Endothelial cell of umbilical vein (primary cell): ENCODE results near the gene GPR146. TPM values are rescaled to one million over a fixed set of nuclear protein-coding genes. Genes with fewer than 3 reads are reported as not detected.

Source experiments
- BruUV-seq: library from RNA; stranded (reverse); fragments of 400-500 nt; replicated peaks from 2 replicates; lab custom pipeline; 2021; lab: Mats Ljungman, UMichigan
- CTCF ChIA-PET: fragments of 300-600, 350-600 bp; sonication (Branson Sonifier 250); formaldehyde crosslinking; loops from one replicate; lab custom pipeline; 2021; ENCODE audit warnings: antibody characterized with exemption, inconsistent platforms; lab: Charles Lee
- POLR2A ChIA-PET: fragments of 300-600, 350-600 bp; sonication (Branson Sonifier 250); formaldehyde crosslinking; loops from one replicate; lab custom pipeline; 2021; ENCODE audit warnings: antibody characterized with exemption, inconsistent platforms; lab: Charles Lee
- DNase-seq: peaks from one replicate; pipeline ENCODE4 v3.0.0-alpha.2; 2011; ENCODE audit warnings: low read depth, low spot score
- FAIRE-seq: peaks from 2 replicates; lab custom pipeline; 2011; peaks lifted over from hg19 to GRCh38; lab: Jason Lieb, UNC
- H2AFZ ChIP-seq: 2 replicates; pipeline ENCODE4 v1.6.0; 2012; ENCODE audit warnings: low read depth, low read length, control low read depth, inconsistent platforms
- H3K27ac ChIP-seq: 2 replicates; pipeline ENCODE4 v1.5.1; 2011; ENCODE audit warnings: low read depth, mild to moderate bottlenecking, control low read depth, low read length, moderate library complexity; ENCODE audit not compliant: insufficient read depth
- H3K27me3 ChIP-seq, 2 experiments: 2 replicates each; pipeline versions ENCODE4 v1.6.0 to v1.6.1; 2011; ENCODE audit warnings: low read length in 2 of 2, mixed read lengths in 1 of 2; ENCODE audit not compliant: control insufficient read depth in 2 of 2, insufficient read depth in 2 of 2
- H3K36me3 ChIP-seq, 2 experiments: 2 replicates in 1 of 2; 3 replicates in 1 of 2; pipeline ENCODE4 v1.5.1; 2011; ENCODE audit warnings: low read length in 2 of 2, mild to moderate bottlenecking in 1 of 2, moderate library complexity in 1 of 2; ENCODE audit not compliant: control insufficient read depth in 2 of 2, insufficient read depth in 2 of 2; ENCODE audit errors: extremely low read depth in 1 of 2
- H3K4me1 ChIP-seq: 3 replicates; pipeline ENCODE4 v1.5.1; 2011; ENCODE audit warnings: mild to moderate bottlenecking, low read length; ENCODE audit not compliant: control insufficient read depth, insufficient read depth; ENCODE audit errors: extremely low read depth
- H3K4me2 ChIP-seq: 2 replicates; pipeline ENCODE4 v1.6.1; 2011; ENCODE audit warnings: low read length, control low read depth, mixed read lengths; ENCODE audit not compliant: insufficient read depth
- H3K4me3 ChIP-seq, 3 experiments: fragments of 200-600 bp in 1 of 3; sonication (generic), shearing (Covaris generic) in 1 of 3; replicated peaks in 1 of 3; 2 replicates each; pipeline ENCODE4 v1.5.1; 2011 to 2016; ENCODE audit warnings: control low read depth in 3 of 3, low read length in 3 of 3, mild to moderate bottlenecking in 2 of 3, inconsistent platforms in 1 of 3, low read depth in 1 of 3, moderate library complexity in 1 of 3; ENCODE audit not compliant: insufficient read depth in 1 of 3
- H3K79me2 ChIP-seq: 2 replicates; pipeline ENCODE4 v1.6.0; 2012; ENCODE audit warnings: low read length, inconsistent platforms; ENCODE audit not compliant: control insufficient read depth, insufficient read depth
- H3K9ac ChIP-seq: replicated peaks from 2 replicates; pipeline ENCODE3; 2011; ENCODE audit warnings: low read length, control low read depth; ENCODE audit not compliant: insufficient read depth; ENCODE audit errors: extremely low read depth
- H3K9me1 ChIP-seq: replicated peaks from 3 replicates; pipeline ENCODE4 v1.6.0; 2011; ENCODE audit warnings: mild to moderate bottlenecking, low read length; ENCODE audit not compliant: control insufficient read depth, insufficient read depth; ENCODE audit errors: extremely low read depth
- H3K9me3 ChIP-seq: replicated peaks from 2 replicates; pipeline ENCODE4 v1.5.1; 2012; ENCODE audit warnings: low read length, inconsistent platforms; ENCODE audit not compliant: control insufficient read depth, insufficient read depth
- H4K20me1 ChIP-seq: replicated peaks from 2 replicates; pipeline ENCODE3; 2011; ENCODE audit warnings: mild to moderate bottlenecking, low read length; ENCODE audit not compliant: control insufficient read depth, insufficient read depth; ENCODE audit errors: extremely low read depth
- EZH2 ChIP-seq: IDR thresholded peaks from 2 replicates; pipeline ENCODE4 v1.6.1; 2012; ENCODE audit warnings: borderline replicate concordance, low read depth, mild to moderate bottlenecking, moderate library complexity, low read length, inconsistent platforms; ENCODE audit not compliant: severe bottlenecking
- FOS ChIP-seq: IDR thresholded peaks from 2 replicates; pipeline ENCODE4 v1.6.1; 2011; ENCODE audit warnings: mild to moderate bottlenecking, low read length, moderate library complexity, borderline replicate concordance; ENCODE audit not compliant: insufficient read depth
- GATA2 ChIP-seq: IDR thresholded peaks from 2 replicates; pipeline ENCODE4 v1.7.0; 2011; ENCODE audit warnings: low read depth, mild to moderate bottlenecking, moderate library complexity, mixed read lengths, low read length; ENCODE audit not compliant: insufficient read length, insufficient read depth
- JUN ChIP-seq: IDR thresholded peaks from 2 replicates; pipeline ENCODE4 v1.6.1; 2011; ENCODE audit warnings: borderline replicate concordance, low read depth; ENCODE audit not compliant: insufficient read length, insufficient read depth
- MYC ChIP-seq: IDR thresholded peaks from one replicate; pipeline ENCODE4 v1.6.1; 2011; ENCODE audit warnings: mild to moderate bottlenecking, low read depth, low read length
- POLR2A ChIP-seq: IDR thresholded peaks from 2 replicates; pipeline ENCODE4 v1.6.1; 2012; ENCODE audit warnings: low read depth, mild to moderate bottlenecking, control low read depth, low read length
- dilution Hi-C: fragments of 300-500 bp; cut with MboI; formaldehyde crosslinking; loops from one replicate; pipeline ENCODE4 v1.15.0; 2019; ENCODE audit warnings: low sequenced_read_pairs; ENCODE audit not compliant: extremely low pct_ligation_motif_present
- intact Hi-C: fragments of 100-400 bp; cut with micrococcal nuclease; formaldehyde crosslinking; loops from one replicate; pipeline ENCODE4 v1.10.0; 2022
- polyA plus RNA-seq, 4 experiments: library from polyadenylated mRNA; depleted of rRNA in 3 of 4; stranded (reverse) in 3 of 4; unstranded in 1 of 4; fragments of >200 nt; gene quantifications; 2 replicates each; pipeline versions ENCODE4 v1.2.1 to v1.2.3, GENCODE V29; 2011 to 2012; ENCODE audit warnings: missing spikeins in 1 of 4
- total RNA-seq: library from RNA; stranded (reverse); gene quantifications from 2 replicates; pipeline ENCODE4 v1.2.3, GENCODE V29; 2021
- TF ChIP-seq, protein P1 (sequence below), 2 donors: IDR thresholded peaks; 1 replicate in 1 of 2; 2 replicates in 1 of 2; pipeline ENCODE4 v1.5.1; 2011; ENCODE audit warnings: low read length in 2 of 2, mild to moderate bottlenecking in 2 of 2, moderate library complexity in 2 of 2, control low read depth in 1 of 2, inconsistent platforms in 1 of 2, low read depth in 1 of 2; ENCODE audit not compliant: insufficient read depth in 1 of 2; ENCODE audit errors: extremely low read depth in 1 of 2
- TF ChIP-seq, protein P2 (sequence below): IDR thresholded peaks from 2 replicates; pipeline ENCODE4 v1.6.1; 2011; ENCODE audit not compliant: insufficient read depth, insufficient read length

GPR146 gene
- total and polyA plus RNA-seq, 2 donors (not counting 3 experiments of a cell fraction or from before 2014, with no cell fraction given), result 18.5 to 44.8 TPM

DNA sequence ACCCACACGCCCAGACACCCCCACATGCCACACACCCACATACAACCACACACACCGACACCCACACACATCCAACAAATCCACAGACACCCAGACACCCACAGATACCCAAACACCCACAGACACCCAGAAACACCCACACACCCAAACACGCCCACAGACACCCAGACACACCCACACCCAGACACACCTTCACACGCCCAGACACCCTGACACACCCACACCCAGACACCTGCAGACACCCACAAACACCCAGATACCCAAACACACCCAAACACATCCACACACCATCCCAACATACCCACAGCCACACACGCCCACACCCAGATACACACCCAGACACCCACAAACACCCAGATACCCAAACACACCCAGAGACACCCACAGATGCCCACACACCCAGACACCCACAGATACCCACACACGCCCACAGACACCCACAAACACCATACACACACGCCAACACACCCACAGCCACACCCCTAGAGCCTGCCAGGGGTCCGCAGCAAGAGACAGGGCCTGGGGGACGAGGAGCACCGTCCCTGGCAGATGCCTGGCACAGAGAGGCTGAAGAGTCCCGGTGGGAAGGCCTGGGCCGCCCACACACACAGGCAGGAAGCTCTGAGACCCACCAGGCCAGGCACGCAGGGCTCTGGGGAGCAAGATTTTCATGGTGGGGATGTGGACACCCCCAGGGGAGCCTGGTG, 32.9 kb upstream of the GPR146 start:
- H3K4me1 ChIP-seq, result no peaks in the 10 kb centered on the region
- intact Hi-C loops, result no loop called here
- H3K9ac ChIP-seq, result no peak overlapping the region
- FAIRE-seq, result no peak
- no peak overlapping the region for H3K4me3 ChIP-seq
- H3K9me1 ChIP-seq, result no peaks in the 10 kb centered on the region
- DNase-seq, result no peak
- peaks cover 0 to 7% of the 10 kb centered on the region in 2 experiments for H3K36me3 ChIP-seq
- BruUV-seq, result no TSS peak
- no peaks in the 10 kb centered on the region for H3K79me2 ChIP-seq
- H4K20me1 ChIP-seq, result no peaks in the 10 kb centered on the region
- TF ChIP-seq JUN (no peak), FOS (no peak), MYC (no peak), EZH2 (no peak), POLR2A (no peak), GATA2 (no peak)
- TF ChIP-seq, protein P1, sequence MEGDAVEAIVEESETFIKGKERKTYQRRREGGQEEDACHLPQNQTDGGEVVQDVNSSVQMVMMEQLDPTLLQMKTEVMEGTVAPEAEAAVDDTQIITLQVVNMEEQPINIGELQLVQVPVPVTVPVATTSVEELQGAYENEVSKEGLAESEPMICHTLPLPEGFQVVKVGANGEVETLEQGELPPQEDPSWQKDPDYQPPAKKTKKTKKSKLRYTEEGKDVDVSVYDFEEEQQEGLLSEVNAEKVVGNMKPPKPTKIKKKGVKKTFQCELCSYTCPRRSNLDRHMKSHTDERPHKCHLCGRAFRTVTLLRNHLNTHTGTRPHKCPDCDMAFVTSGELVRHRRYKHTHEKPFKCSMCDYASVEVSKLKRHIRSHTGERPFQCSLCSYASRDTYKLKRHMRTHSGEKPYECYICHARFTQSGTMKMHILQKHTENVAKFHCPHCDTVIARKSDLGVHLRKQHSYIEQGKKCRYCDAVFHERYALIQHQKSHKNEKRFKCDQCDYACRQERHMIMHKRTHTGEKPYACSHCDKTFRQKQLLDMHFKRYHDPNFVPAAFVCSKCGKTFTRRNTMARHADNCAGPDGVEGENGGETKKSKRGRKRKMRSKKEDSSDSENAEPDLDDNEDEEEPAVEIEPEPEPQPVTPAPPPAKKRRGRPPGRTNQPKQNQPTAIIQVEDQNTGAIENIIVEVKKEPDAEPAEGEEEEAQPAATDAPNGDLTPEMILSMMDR (IDR thresholded peaks at IDR 0.05; ENCODE audit: extremely low read depth in 1 of 2, insufficient read depth in 1 of 2, low read depth in 1 of 2, low read length in 2 of 2), result no peak
- TF ChIP-seq, protein P2, sequence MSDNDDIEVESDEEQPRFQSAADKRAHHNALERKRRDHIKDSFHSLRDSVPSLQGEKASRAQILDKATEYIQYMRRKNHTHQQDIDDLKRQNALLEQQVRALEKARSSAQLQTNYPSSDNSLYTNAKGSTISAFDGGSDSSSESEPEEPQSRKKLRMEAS, result no peak
- ChIA-PET POLR2A (no interaction called here), CTCF (interaction anchor here (1.1 to 1.5 kb wide), 2 partner anchors 18 to 54 kb away, joined by 5 to 10 read pairs; no protein-coding TSS in a partner anchor)
- H3K9me3 ChIP-seq, result no peaks in the 10 kb centered on the region
- dilution Hi-C loops, result no loop called here
- no peak overlapping the region for H2AFZ ChIP-seq
- no peaks in the 10 kb centered on the region for H3K27me3 ChIP-seq
- H3K27ac ChIP-seq, result no peak overlapping the region
- no peak overlapping the region for H3K4me2 ChIP-seq
